Activated T-cell treated with anti-CD3 and anti-CD28 coated beads for 4 hours (primary cell): ENCODE measurements around the gene SCLY.
"Not testable (repeated sequence)": the region's sequence is repeated elsewhere in the genome, so short reads cannot be mapped to it uniquely, and the experiment has no call there.

Experiments used
- DNase-seq: peaks from one replicate; pipeline ENCODE4 v3.0.0-alpha.2; 2020

SCLY gene

GRCh38 chr2:238040918-238041317, 19.9 kb upstream of the SCLY start:
- no peak for DNase-seq

- no peak for DNase-seq
Observed at GRCh38 chr2:238042090-238042489, 18.7 kb upstream of the SCLY start.

GRCh38 chr2:238042849-238043584, 17.8 kb upstream of the SCLY start:
- no peak for DNase-seq

- no peak for DNase-seq
Observed at GRCh38 chr2:238043851-238044250, 16.9 kb upstream of the SCLY start.

- no peak for DNase-seq
Observed at GRCh38 chr2:238045575-238045974, 15.2 kb upstream of the SCLY start.

GRCh38 chr2:238046725-238047270, 14.0 kb upstream of the SCLY start:
- no peak for DNase-seq

GRCh38 chr2:238053191-238053776, 7.5 kb upstream of the SCLY start:
- no peak for DNase-seq

- DNase-seq, result no peak
Observed at GRCh38 chr2:238055841-238056240, 5.0 kb upstream of the SCLY start.

- DNase-seq, result not testable (repeated sequence)
Observed at GRCh38 chr2:238057696-238058575, 2.9 kb upstream of the SCLY start.

- no peak for DNase-seq
Observed at GRCh38 chr2:238059505-238059904, 1.3 kb upstream of the SCLY start.

- no peak for DNase-seq
Observed at GRCh38 chr2:238060096-238060541, 682 bp upstream of the SCLY start.

GRCh38 chr2:238061315-238062202, 758 bp downstream of the SCLY start:
- DNase-seq, result no peak

GRCh38 chr2:238063414-238064189, 2.8 kb downstream of the SCLY start:
- DNase-seq, result no peak

- no peak for DNase-seq
Observed at GRCh38 chr2:238064376-238064775, 3.6 kb downstream of the SCLY start.

- no peak for DNase-seq
Observed at GRCh38 chr2:238065071-238065846, 4.5 kb downstream of the SCLY start.

GRCh38 chr2:238066218-238066617, 5.4 kb downstream of the SCLY start:
- DNase-seq, result no peak

- not testable (repeated sequence) for DNase-seq
Observed at GRCh38 chr2:238066718-238067117, 5.9 kb downstream of the SCLY start.

- no peak for DNase-seq
Observed at GRCh38 chr2:238067939-238068338, 7.1 kb downstream of the SCLY start.

- no peak for DNase-seq
Observed at GRCh38 chr2:238069021-238069709, 8.4 kb downstream of the SCLY start.

GRCh38 chr2:238069877-238070276, 9.1 kb downstream of the SCLY start:
- no peak for DNase-seq
